HCT116 (cell line): Measurements from ENCODE around the gene ICAM1. TPM values are rescaled to one million over a fixed set of nuclear protein-coding genes. Genes with fewer than 3 reads are reported as not detected.

Experiments used
- ATAC-seq: fragments of 200-7000 bp; cut with Tn5 transposase; 2 replicates; pipeline ENCODE4 v1.9.1; 2020; ENCODE audit warnings: mild to moderate bottlenecking, moderate library complexity
- BruUV-seq: library from RNA; stranded (reverse); fragments of 400-500 nt; replicated peaks from 2 replicates; lab custom pipeline; 2021; lab: Mats Ljungman, UMichigan
- CTCF ChIA-PET: fragments of 300-600 bp; sonication (Branson Sonifier 250); formaldehyde crosslinking; loops from one replicate; lab custom pipeline; 2021; ENCODE audit warnings: antibody characterized with exemption; lab: Charles Lee
- POLR2A ChIA-PET: fragments of 300-600, 350-600 bp; sonication (Branson Sonifier 250); formaldehyde crosslinking; loops from one replicate; lab custom pipeline; 2021; ENCODE audit warnings: antibody characterized with exemption; lab: Charles Lee
- RAD21 ChIA-PET, 2 experiments: fragments of 300-600 bp; sonication (Branson Sonifier 250); formaldehyde crosslinking; loops; one replicate each; lab custom pipeline; 2023; ENCODE audit warnings: low total read pairs in 2 of 2; ENCODE audit not compliant: uncharacterized antibody in 2 of 2, unreplicated experiment in 2 of 2, low non-redundant PET in 1 of 2; lab: Charles Lee
- DNase-seq: peaks from one replicate; pipeline ENCODE4 v3.0.0-alpha.2; 2010; ENCODE audit warnings: low read depth, low spot score
- H2AFZ ChIP-seq: fragments of 200-600 bp; shearing (Covaris generic), sonication (generic); 2 replicates; pipeline ENCODE4 v1.6.1; 2017; ENCODE audit warnings: low read depth, mixed run types, mixed read lengths, antibody characterized with exemption, low read length; ENCODE audit not compliant: poor library complexity, severe bottlenecking
- H3K27ac ChIP-seq: 2 replicates; pipeline ENCODE4 v1.5.1; 2012; ENCODE audit warnings: low read depth, low read length
- H3K27me3 ChIP-seq: fragments of 200-600 bp; sonication (generic); 2 replicates; pipeline ENCODE4 v1.6.1; 2016; ENCODE audit warnings: mixed run types, low read length, mixed read lengths; ENCODE audit not compliant: insufficient read depth
- H3K36me3 ChIP-seq, 2 experiments: fragments of 200-500 bp in 1 of 2; fragments of 200-600 bp in 1 of 2; sonication (Bioruptor generic) in 1 of 2; sonication (generic) in 1 of 2; 2 replicates each; pipeline versions ENCODE4 v1.5.1 to v1.6.1; 2014 to 2016; ENCODE audit warnings: low read length in 2 of 2, inconsistent platforms in 1 of 2, mixed read lengths in 1 of 2, mixed run types in 1 of 2; ENCODE audit not compliant: insufficient read depth in 2 of 2, control insufficient read depth in 1 of 2
- H3K4me1 ChIP-seq, 2 experiments: fragments of 200-600 bp in 1 of 2; sonication (generic) in 1 of 2; 2 replicates each; pipeline versions ENCODE4 v1.5.1 to v1.6.1; 2012 to 2017; ENCODE audit warnings: low read length in 2 of 2, inconsistent platforms in 1 of 2, mild to moderate bottlenecking in 1 of 2, mixed read lengths in 1 of 2, mixed run types in 1 of 2, moderate library complexity in 1 of 2; ENCODE audit not compliant: insufficient read depth in 2 of 2, control insufficient read depth in 1 of 2
- H3K4me2 ChIP-seq: fragments of 200-600 bp; sonication (generic); 2 replicates; pipeline ENCODE4 v1.6.1; 2017; ENCODE audit warnings: mixed run types, low read length, mixed read lengths
- H3K4me3 ChIP-seq, 2 experiments: fragments of 200-600 bp in 1 of 2; sonication (generic) in 1 of 2; replicated peaks in 1 of 2; 2 replicates each; pipeline ENCODE4 v1.5.1; 2011 to 2016; ENCODE audit warnings: low read length in 2 of 2, control low read depth in 1 of 2, low read depth in 1 of 2, mild to moderate bottlenecking in 1 of 2, mixed read lengths in 1 of 2, mixed run types in 1 of 2
- H3K79me2 ChIP-seq: fragments of 200-600 bp; sonication (generic); 2 replicates; pipeline ENCODE4 v1.6.1; 2017; ENCODE audit warnings: mild to moderate bottlenecking, mixed run types, low read length, moderate library complexity, mixed read lengths; ENCODE audit not compliant: insufficient read depth
- H3K9ac ChIP-seq: fragments of 200-600 bp; sonication (generic); 2 replicates; pipeline ENCODE4 v1.6.1; 2016; ENCODE audit warnings: low read length, mixed read lengths
- H3K9me2 ChIP-seq: fragments of 200-600 bp; sonication (generic), shearing (Covaris generic); 2 replicates; pipeline ENCODE4 v1.6.1; 2017; ENCODE audit warnings: mixed run types, mild to moderate bottlenecking, moderate library complexity; ENCODE audit not compliant: insufficient read depth
- H3K9me3 ChIP-seq, 2 experiments: fragments of 200-500 bp in 1 of 2; fragments of 200-600 bp in 1 of 2; sonication (Bioruptor generic) in 1 of 2; sonication (generic) in 1 of 2; 2 replicates each; pipeline ENCODE4 v1.6.1; 2014 to 2017; ENCODE audit warnings: low read length in 2 of 2, mixed read lengths in 2 of 2, inconsistent platforms in 1 of 2, low read depth in 1 of 2, mild to moderate bottlenecking in 1 of 2, mixed run types in 1 of 2, moderate library complexity in 1 of 2; ENCODE audit not compliant: control insufficient read depth in 1 of 2, insufficient read depth in 1 of 2
- H4K20me1 ChIP-seq: fragments of 200-600 bp; sonication (generic), shearing (Covaris generic); 2 replicates; pipeline ENCODE4 v1.6.1; 2017; ENCODE audit warnings: mixed run types, mild to moderate bottlenecking, moderate library complexity; ENCODE audit not compliant: insufficient read depth
- CBX3 ChIP-seq: IDR thresholded peaks from 2 replicates; pipeline ENCODE4 v1.6.1; 2012; ENCODE audit warnings: low read depth
- EGR1 ChIP-seq: IDR thresholded peaks from 2 replicates; pipeline ENCODE4 v1.6.1; 2012; ENCODE audit warnings: low read depth
- FOSL1 ChIP-seq: IDR thresholded peaks from 2 replicates; pipeline ENCODE4 v1.6.1; 2012; ENCODE audit warnings: low read depth
- MAX ChIP-seq: IDR thresholded peaks from 2 replicates; pipeline ENCODE4 v1.6.1; 2012
- POLR2AphosphoS5 ChIP-seq: IDR thresholded peaks from 2 replicates; pipeline ENCODE4 v1.6.1; 2011; ENCODE audit warnings: mild to moderate bottlenecking, low read depth, low read length, moderate library complexity
- SIN3A ChIP-seq: IDR thresholded peaks from 2 replicates; pipeline ENCODE4 v1.6.1; 2012; ENCODE audit warnings: low read depth
- SP1 ChIP-seq: IDR thresholded peaks from 2 replicates; pipeline ENCODE4 v1.6.1; 2012; ENCODE audit warnings: low read depth
- ZFX ChIP-seq: fragments of 450-650 bp; IDR thresholded peaks from 2 replicates; pipeline ENCODE4 v1.6.1; 2017
- ZNF274 ChIP-seq: fragments of 200-500 bp; sonication (Bioruptor generic); IDR thresholded peaks from 2 replicates; pipeline ENCODE4 v1.6.1; 2014; ENCODE audit warnings: mild to moderate bottlenecking, low read depth, low read length, inconsistent platforms
- intact Hi-C: fragments of 100-400 bp; cut with micrococcal nuclease; formaldehyde crosslinking; loops from 2 replicates; pipeline ENCODE4 v1.10.0; 2022
- total RNA-seq: library from RNA; stranded (reverse); gene quantifications from one replicate; pipeline ENCODE4 v1.2.1, GENCODE V29; 2021; ENCODE audit not compliant: unreplicated experiment

Gene ICAM1
- total RNA-seq, 1 experiment from 2014 or later = 5.0 TPM

- ATAC-seq = peak; percentile 0; the same call in 1 of the 2 replicates
- ChIA-PET RAD21 (no interaction called here), POLR2A (interaction anchor here (0.6 to 0.7 kb wide), 2 partner anchors 42 to 43 kb away, joined by 3 to 4 read pairs; partner anchors contain the start of gene RAVER1), CTCF (interaction anchor here (0.6 to 1.0 kb wide), 5 partner anchors 33 to 126 kb away, joined by 3 to 4 read pairs (median 3); no protein-coding TSS in a partner anchor)
- H2AFZ ChIP-seq = no peak overlapping the region
- H3K27me3 ChIP-seq = no peaks in the 10 kb centered on the region
- H3K9ac ChIP-seq = peak overlapping the region; percentile 94
- H3K9me3 ChIP-seq = no peaks in the 10 kb centered on the region
- DNase-seq = no peak
- TSS peak; percentile 31 for BruUV-seq
- peak overlapping the region; percentile 100 for H3K4me2 ChIP-seq
- peaks cover 2 to 23% of the 10 kb centered on the region in 2 experiments; a peak in 2 of 4 replicates for H3K36me3 ChIP-seq
- H3K9me2 ChIP-seq = no peaks in the 10 kb centered on the region
- intact Hi-C loops = no loop called here
- peak overlapping the region; percentile 77 to 91 for H3K4me3 ChIP-seq
- peak overlapping the region; percentile 76 for H3K27ac ChIP-seq
- peaks cover 16% of the 10 kb centered on the region; the same call in 1 of the 2 replicates for H3K79me2 ChIP-seq
- peaks cover 13 to 49% of the 10 kb centered on the region in 2 experiments for H3K4me1 ChIP-seq
- no peaks in the 10 kb centered on the region for H4K20me1 ChIP-seq
- TF ChIP-seq FOSL1 (no peak), POLR2AphosphoS5 (no peak), SIN3A (no peak), ZFX (no peak), SP1 (no peak), ZNF274 (no peak), CBX3 (no peak)
Measured at GRCh38 chr19:10291554-10292205, 20.8 kb downstream of the ICAM1 start.

GRCh38 chr19:10292206-10292788 is 21.4 kb downstream of the ICAM1 start:
- peaks cover 2 to 23% of the 10 kb centered on the region in 2 experiments; a peak in 2 of 4 replicates for H3K36me3 ChIP-seq
- CTCF ChIA-PET = interaction anchor here (0.6 kb wide), 1 partner anchor 34 kb away, joined by 4 read pairs; no protein-coding TSS in a partner anchor

More at GRCh38 chr19:10292206-10292788, 21.4 kb downstream of the ICAM1 start:
- no peak overlapping the region for H2AFZ ChIP-seq
- ATAC-seq (peak; percentile 45), DNase-seq (peak; percentile 71)
- H3K9me3 ChIP-seq = no peaks in the 10 kb centered on the region
- H3K79me2 ChIP-seq = peaks cover 16% of the 10 kb centered on the region; the same call in 1 of the 2 replicates
- H3K27ac ChIP-seq = peak overlapping the region; percentile 76
- no peaks in the 10 kb centered on the region for H3K27me3 ChIP-seq
- BruUV-seq = no TSS peak
- peak overlapping the region; percentile 77 to 91 for H3K4me3 ChIP-seq
- TF ChIP-seq EGR1 (peak; percentile 79), POLR2AphosphoS5 (peak; percentile 50), MAX (no peak)
- H3K9me2 ChIP-seq = no peaks in the 10 kb centered on the region
- intact Hi-C loops = no loop called here
- peaks cover 13 to 48% of the 10 kb centered on the region in 2 experiments for H3K4me1 ChIP-seq
- POLR2A ChIA-PET = no interaction called here
- H3K9ac ChIP-seq = peak overlapping the region; percentile 94
- H3K4me2 ChIP-seq = peak overlapping the region; percentile 100
- RAD21 ChIA-PET = no interaction called here
- no peaks in the 10 kb centered on the region for H4K20me1 ChIP-seq
